HPDE6-E6E7 (cell line): ENCODE measurements around the gene CENPX.

Source experiments
- DNase-seq: peaks from one replicate; pipeline ENCODE4 v3.0.0; 2011; ENCODE audit warnings: missing footprints; ENCODE audit errors: extremely low spot score

Gene CENPX

GRCh38 chr17:82012261-82012639, 10.4 kb downstream of the CENPX start:
- no peak for DNase-seq

GRCh38 chr17:82011617-82012187, 11.0 kb downstream of the CENPX start:
- DNase-seq = no peak

GRCh38 chr17:82010575-82011525, 11.8 kb downstream of the CENPX start:
- no peak for DNase-seq

GRCh38 chr17:82009413-82009812, 13.3 kb downstream of the CENPX start:
- DNase-seq = no peak

- no peak for DNase-seq
Observed at GRCh38 chr17:82008941-82009405, 13.7 kb downstream of the CENPX start.

GRCh38 chr17:82008258-82008940, 14.3 kb downstream of the CENPX start:
- DNase-seq = no peak

- DNase-seq = no peak
Observed at GRCh38 chr17:82007495-82008257, 15.0 kb downstream of the CENPX start.

- no peak for DNase-seq
Observed at GRCh38 chr17:82007228-82007494, 15.5 kb downstream of the CENPX start.

GRCh38 chr17:82006468-82007227, 16.0 kb downstream of the CENPX start:
- no peak for DNase-seq

GRCh38 chr17:82005701-82006348, 16.9 kb downstream of the CENPX start:
- no peak for DNase-seq

GRCh38 chr17:82004517-82005455, 17.9 kb downstream of the CENPX start:
- DNase-seq = no peak

GRCh38 chr17:82003411-82004381, 19.0 kb downstream of the CENPX start:
- DNase-seq = peak; percentile 97

GRCh38 chr17:82001571-82002056, 21.1 kb downstream of the CENPX start:
- DNase-seq = no peak

- DNase-seq = no peak
Observed at GRCh38 chr17:82000803-82001570, 21.7 kb downstream of the CENPX start.

- DNase-seq = no peak
Observed at GRCh38 chr17:81999976-82000802, 22.5 kb downstream of the CENPX start.

GRCh38 chr17:81999587-81999975, 23.1 kb downstream of the CENPX start:
- no peak for DNase-seq
